PC-3 (cell line): ENCODE measurements around the gene ANK3. TPM values are rescaled to one million over a fixed set of nuclear protein-coding genes. Genes with fewer than 3 reads are reported as not detected.

ENCODE experiments used
- ATAC-seq: fragments of 200-7000 bp; cut with Tn5 transposase; 2 replicates; pipeline ENCODE4 v1.9.1; 2020; ENCODE audit warnings: mild to moderate bottlenecking, moderate library complexity
- BruUV-seq: library from RNA; stranded (reverse); fragments of 400-500 nt; replicated peaks from 2 replicates; lab custom pipeline; 2021; lab: Mats Ljungman, UMichigan
- CTCF ChIA-PET: fragments of 300-600 bp; sonication (Branson Sonifier 250); formaldehyde crosslinking; loops from one replicate; lab custom pipeline; 2022; ENCODE audit warnings: antibody characterized with exemption; lab: Charles Lee
- POLR2A ChIA-PET: fragments of 300-600 bp; sonication (Branson Sonifier 250); formaldehyde crosslinking; loops from one replicate; lab custom pipeline; 2022; ENCODE audit warnings: antibody characterized with exemption; ENCODE audit not compliant: unreplicated experiment; lab: Charles Lee
- DNase-seq: peaks from one replicate; pipeline ENCODE4 v3.0.0-alpha.2; 2015
- H2AFZ ChIP-seq: fragments of 300-600 bp; sonication (generic); 2 replicates; pipeline ENCODE4 v1.6.0; 2016; ENCODE audit warnings: antibody characterized with exemption, low read length
- H3F3A ChIP-seq: fragments of 300-600 bp; sonication (generic); one replicate; pipeline ENCODE4 v1.6.0; 2017; ENCODE audit warnings: antibody characterized with exemption, low read length, control low read depth, mild to moderate bottlenecking; ENCODE audit not compliant: unreplicated experiment
- H3K27ac ChIP-seq: fragments of 300-600 bp; sonication (generic); 2 replicates; pipeline ENCODE4 v1.5.1; 2016; ENCODE audit warnings: mild to moderate bottlenecking, low read length
- H3K27me3 ChIP-seq: fragments of 300-600 bp; sonication (generic); 2 replicates; pipeline ENCODE4 v1.6.1; 2016; ENCODE audit warnings: low read length, mixed read lengths
- H3K36me3 ChIP-seq: fragments of 300-600 bp; sonication (generic); 2 replicates; pipeline ENCODE4 v1.6.1; 2016; ENCODE audit warnings: low read depth, mixed run types, low read length, mixed read lengths
- H3K4me1 ChIP-seq: fragments of 300-600 bp; sonication (generic); 2 replicates; pipeline ENCODE4 v1.5.1; 2016; ENCODE audit warnings: low read length; ENCODE audit not compliant: insufficient read depth
- H3K4me2 ChIP-seq: fragments of 300-600 bp; sonication (generic); 2 replicates; pipeline ENCODE4 v1.6.0; 2016; ENCODE audit warnings: low read length
- H3K4me3 ChIP-seq: fragments of 300-600 bp; sonication (generic); 2 replicates; pipeline ENCODE4 v1.5.1; 2016; ENCODE audit warnings: mild to moderate bottlenecking, low read length, mixed read lengths
- H3K79me2 ChIP-seq: fragments of 300-600 bp; sonication (generic); 2 replicates; pipeline ENCODE4 v1.6.1; 2017; ENCODE audit warnings: low read length, mixed read lengths
- H3K9ac ChIP-seq: fragments of 300-600 bp; sonication (generic); 2 replicates; pipeline ENCODE4 v1.6.0; 2016; ENCODE audit warnings: mild to moderate bottlenecking, low read length
- H3K9me2 ChIP-seq: fragments of 300-600 bp; sonication (generic); replicated peaks from 2 replicates; pipeline ENCODE4 v1.6.1; 2016; ENCODE audit warnings: mixed run types, low read length, mixed read lengths
- H3K9me3 ChIP-seq: fragments of 300-600 bp; sonication (generic); 2 replicates; pipeline ENCODE4 v1.6.1; 2016; ENCODE audit warnings: low read length, mixed read lengths
- H4K20me1 ChIP-seq: fragments of 300-600 bp; sonication (generic); 2 replicates; pipeline ENCODE4 v1.6.1; 2016; ENCODE audit warnings: low read length, mixed read lengths
- CTCF ChIP-seq: fragments of 300-600 bp; sonication (generic); conservative IDR thresholded peaks from 2 replicates; pipeline ENCODE4 v1.5.1; 2017; ENCODE audit warnings: antibody characterized with exemption, low read depth, mild to moderate bottlenecking, low read length
- EZH2 ChIP-seq: fragments of 300-600 bp; sonication (generic); IDR thresholded peaks from one replicate; pipeline ENCODE4 v1.6.1; 2017; ENCODE audit warnings: antibody characterized with exemption, mild to moderate bottlenecking, low read length; ENCODE audit not compliant: unreplicated experiment
- EZH2phosphoT487 ChIP-seq: fragments of 300-600 bp; sonication (generic); IDR thresholded peaks from 2 replicates; pipeline ENCODE4 v1.6.1; 2018; ENCODE audit warnings: mild to moderate bottlenecking, antibody characterized with exemption, low read length, borderline replicate concordance
- intact Hi-C: fragments of 100-400 bp; cut with micrococcal nuclease; formaldehyde crosslinking; loops from 2 replicates; pipeline ENCODE4 v1.9.0; 2023
- total RNA-seq: library from RNA; depleted of rRNA; stranded (reverse); fragments of >200 nt; gene quantifications from 2 replicates; pipeline ENCODE4 v1.2.3, GENCODE V29; 2014

The ANK3 gene
- total RNA-seq, 1 experiment from 2014 or later = 29.5 TPM

GRCh38 chr10:60235001-60235400 is 154.7 kb downstream of the ANK3 start:
- DNase-seq (peak; percentile 77), ATAC-seq (no peak)
- no peak overlapping the region for H3K27ac ChIP-seq
- BruUV-seq = no TSS peak
- no peaks in the 10 kb centered on the region for H3K9me3 ChIP-seq
- H3K4me1 ChIP-seq = peaks cover 30% of the 10 kb centered on the region
- H2AFZ ChIP-seq = no peak overlapping the region
- no peaks in the 10 kb centered on the region for H3F3A ChIP-seq
- no peaks in the 10 kb centered on the region for H3K36me3 ChIP-seq
- POLR2A ChIA-PET = no interaction called here
- no peaks in the 10 kb centered on the region for H3K27me3 ChIP-seq
- intact Hi-C loops = no loop called here
- H3K9me2 ChIP-seq = no peaks in the 10 kb centered on the region
- H4K20me1 ChIP-seq = no peaks in the 10 kb centered on the region
- H3K9ac ChIP-seq = no peak overlapping the region
- no peak overlapping the region for H3K4me3 ChIP-seq
- no peak overlapping the region for H3K4me2 ChIP-seq
- CTCF ChIA-PET = interaction anchor here (0.9 kb wide), 1 partner anchor 106 kb away, joined by 6 read pairs; no protein-coding TSS in a partner anchor
- TF ChIP-seq EZH2 = no peak
- TF ChIP-seq CTCF = no peak
- no peak for TF ChIP-seq EZH2phosphoT487
- H3K79me2 ChIP-seq = no peaks in the 10 kb centered on the region

- Histone ChIP-seq H3K36me3 (no peaks in the 10 kb centered on the region), H3K9me2 (no peaks in the 10 kb centered on the region), H3K4me3 (no peak overlapping the region), H4K20me1 (no peaks in the 10 kb centered on the region), H3K27me3 (no peaks in the 10 kb centered on the region), H3K9me3 (no peaks in the 10 kb centered on the region), H3K79me2 (no peaks in the 10 kb centered on the region), H3K9ac (no peak overlapping the region), H3F3A (no peaks in the 10 kb centered on the region), H3K4me1 (peaks cover 30% of the 10 kb centered on the region), H3K4me2 (no peak overlapping the region; the same call in 1 of the 2 replicates), H2AFZ (no peak overlapping the region), H3K27ac (no peak overlapping the region)
- ChIA-PET POLR2A (no interaction called here), CTCF (interaction anchor here (0.9 kb wide), 1 partner anchor 106 kb away, joined by 6 read pairs; no protein-coding TSS in a partner anchor)
- BruUV-seq = no TSS peak
- TF ChIP-seq EZH2 (no peak), CTCF (no peak), EZH2phosphoT487 (no peak)
- intact Hi-C loops = no loop called here
- ATAC-seq (no peak), DNase-seq (no peak)
These were observed 155.1 kb downstream of the ANK3 start for GRCh38 chr10:60234551-60234950.

- Histone ChIP-seq H3K9me3 (no peaks in the 10 kb centered on the region), H3K36me3 (no peaks in the 10 kb centered on the region), H3K4me3 (no peak overlapping the region), H3F3A (no peaks in the 10 kb centered on the region), H2AFZ (no peak overlapping the region), H3K4me2 (no peak overlapping the region), H3K27me3 (no peaks in the 10 kb centered on the region), H3K79me2 (no peaks in the 10 kb centered on the region), H3K9me2 (no peaks in the 10 kb centered on the region), H3K27ac (no peak overlapping the region), H4K20me1 (no peaks in the 10 kb centered on the region), H3K9ac (no peak overlapping the region), H3K4me1 (peaks cover 13% of the 10 kb centered on the region)
- DNase-seq = peak; percentile 23
- no peak for TF ChIP-seq EZH2
- no peak for TF ChIP-seq CTCF
- ChIA-PET CTCF (no interaction called here), POLR2A (no interaction called here)
- ATAC-seq = peak; percentile 29; the same call in 1 of the 2 replicates
- intact Hi-C loops = no loop called here
- BruUV-seq = no TSS peak
These were observed 158.8 kb downstream of the ANK3 start for GRCh38 chr10:60230892-60231291.
